ENCODE data around the gene GPATCH8.

GPATCH8 gene

DNA sequence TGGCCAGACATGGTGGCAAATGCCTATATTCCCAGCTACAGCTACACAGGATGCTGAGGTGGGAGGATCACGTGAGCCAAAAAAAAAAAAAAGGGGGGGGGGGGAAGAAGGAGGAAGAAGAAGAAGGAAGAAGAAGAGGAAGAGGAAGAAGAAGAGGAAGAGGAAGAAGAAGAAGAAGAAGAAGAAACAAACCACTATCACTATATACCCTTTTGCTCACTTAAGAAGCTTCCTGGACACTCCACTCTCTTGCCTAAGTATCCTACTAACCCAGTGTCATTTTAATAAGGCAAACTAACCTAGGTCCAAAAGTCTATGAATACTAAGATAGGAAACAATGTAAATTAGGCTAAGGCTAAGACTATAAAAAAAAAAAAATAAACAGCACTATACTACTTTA lies 54.8 kb downstream of the GPATCH8 start:
- no peak for DNase-seq

DNA sequence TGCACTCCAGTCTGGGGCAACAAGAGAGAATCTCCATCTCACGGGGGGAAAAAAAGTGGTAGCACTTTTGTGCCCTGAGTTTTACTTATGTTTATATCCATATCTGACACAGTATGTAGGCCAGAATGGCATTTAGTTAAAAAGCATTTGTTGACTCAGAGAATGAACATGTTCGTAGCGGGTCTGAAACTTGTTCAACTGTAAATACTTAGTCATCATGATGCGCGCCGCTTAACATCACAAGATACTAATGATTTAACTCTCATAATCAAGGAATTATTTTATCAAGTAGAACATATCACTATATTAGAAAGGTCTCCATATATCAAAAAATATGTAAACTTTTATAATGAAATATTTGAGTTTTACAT lies 58.5 kb downstream of the GPATCH8 start:
- no peak for DNase-seq

DNA sequence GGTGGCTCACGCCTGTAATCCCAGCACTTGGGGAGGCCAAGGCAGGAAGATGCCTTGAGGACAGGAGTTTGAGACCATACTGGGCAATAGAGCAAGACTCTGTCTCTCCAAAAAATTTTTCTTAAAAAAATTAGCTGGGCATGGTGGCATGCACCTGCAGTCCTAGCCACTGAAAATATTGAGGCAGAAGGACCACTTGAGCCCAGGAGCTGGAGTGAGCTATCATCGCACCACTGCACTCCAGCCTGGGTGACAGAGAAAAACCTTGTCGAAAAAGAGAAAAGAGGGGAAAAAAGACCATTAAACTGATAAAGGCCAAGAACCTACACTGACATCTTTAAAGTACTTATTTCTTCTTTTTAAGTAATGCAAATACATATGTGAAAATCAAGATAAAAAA lies 60.4 kb downstream of the GPATCH8 start:
- no peak for DNase-seq

DNA sequence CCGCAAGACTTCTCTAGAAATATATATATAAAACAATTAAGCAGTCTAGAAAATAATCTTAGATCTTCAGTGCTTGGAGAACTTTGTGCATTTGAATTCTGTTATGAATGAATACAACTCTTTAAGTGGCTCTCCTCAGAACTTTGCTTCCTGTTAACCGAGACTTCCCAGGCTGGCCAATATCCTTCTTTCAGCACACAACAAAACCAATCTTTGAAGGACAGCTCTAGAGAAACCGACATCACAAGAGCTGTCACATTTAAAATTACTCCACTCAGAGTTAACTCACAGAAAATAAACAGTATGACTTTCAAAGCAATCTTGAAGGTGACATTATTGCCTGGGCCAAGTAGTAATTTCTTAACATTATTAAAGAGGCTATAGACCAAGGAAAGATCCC lies 64.0 kb downstream of the GPATCH8 start:
- DNase-seq, result no peak

DNA sequence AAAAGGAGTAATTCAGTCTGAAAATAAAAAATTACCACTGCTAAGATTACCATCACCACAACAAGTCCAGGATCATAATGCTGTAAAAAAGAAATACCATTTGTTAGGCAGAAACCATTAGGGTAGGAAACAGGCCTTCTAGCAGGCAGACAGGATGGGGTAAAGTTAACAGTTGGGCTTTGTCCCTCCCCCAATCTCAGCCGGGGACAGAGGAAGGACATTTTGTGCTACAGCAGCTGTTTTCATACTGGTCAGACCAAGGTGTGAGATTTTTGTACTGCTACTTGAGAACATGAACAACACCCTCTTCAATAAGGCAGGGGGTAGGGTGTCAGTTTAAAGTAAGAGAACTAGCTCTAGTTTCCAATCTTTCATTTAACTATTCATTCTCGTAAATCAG lies 64.6 kb downstream of the GPATCH8 start:
- no peak for DNase-seq

DNA sequence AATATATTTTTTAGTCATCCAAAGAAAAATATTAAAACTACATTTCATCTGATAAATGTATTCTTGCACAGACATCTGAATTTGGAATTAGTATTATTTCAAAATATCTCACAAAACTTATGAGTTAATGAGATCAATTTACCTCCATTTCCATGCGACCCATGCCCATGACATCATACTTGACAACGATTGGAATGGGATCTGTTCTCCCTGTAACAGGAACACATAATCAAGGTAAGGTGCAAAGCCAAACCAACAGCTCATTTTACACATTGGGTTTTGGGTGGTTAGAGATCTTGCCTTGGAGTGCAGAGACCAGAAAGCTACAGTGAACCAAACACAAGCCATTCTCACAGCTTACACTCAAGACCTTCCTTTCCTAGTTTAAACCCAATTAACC lies 66.9 kb downstream of the GPATCH8 start:
- no peak for DNase-seq

DNA sequence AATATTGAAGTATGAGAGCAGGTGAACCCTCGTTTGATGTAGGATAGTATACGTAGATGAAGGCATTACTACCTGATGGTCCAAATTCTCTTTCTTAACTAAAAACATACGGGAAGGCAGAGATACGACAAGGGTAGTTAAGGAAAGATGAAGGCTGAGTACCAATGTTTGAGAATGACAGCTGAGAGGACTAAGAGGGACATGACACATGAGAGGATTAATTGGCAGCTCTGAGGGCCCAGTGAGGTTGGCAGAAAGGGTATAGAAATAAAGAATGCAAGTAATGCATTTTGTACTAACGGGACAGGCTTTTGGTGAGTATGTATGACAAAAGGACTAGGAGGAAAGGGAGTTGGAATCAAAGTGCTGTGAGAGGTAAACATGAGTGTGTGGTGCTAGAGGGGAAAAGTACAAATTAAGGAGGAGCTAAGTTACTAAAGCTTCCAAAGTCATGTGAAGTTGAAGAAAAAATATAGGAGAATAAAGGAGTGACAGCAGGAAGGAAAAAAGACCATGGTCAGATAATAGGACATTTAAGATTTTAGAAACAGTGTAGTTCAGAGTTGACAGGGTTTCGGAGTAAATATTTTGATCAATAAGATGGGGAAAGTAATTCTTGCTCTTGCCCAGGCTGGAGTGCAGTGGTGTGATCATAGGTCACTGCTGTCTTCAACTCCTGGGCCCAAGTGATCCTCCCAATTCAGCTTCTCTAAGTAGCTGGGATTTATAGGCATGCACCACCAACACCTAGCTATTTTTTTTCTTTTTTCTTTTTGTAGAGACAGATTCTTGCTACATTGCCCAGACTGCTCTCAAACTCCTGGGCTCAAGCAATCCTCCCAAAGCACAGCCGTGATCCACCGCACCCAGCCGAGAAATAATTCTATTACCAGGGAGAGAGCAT lies 70.7 kb downstream of the GPATCH8 start:
- no peak for DNase-seq

DNA sequence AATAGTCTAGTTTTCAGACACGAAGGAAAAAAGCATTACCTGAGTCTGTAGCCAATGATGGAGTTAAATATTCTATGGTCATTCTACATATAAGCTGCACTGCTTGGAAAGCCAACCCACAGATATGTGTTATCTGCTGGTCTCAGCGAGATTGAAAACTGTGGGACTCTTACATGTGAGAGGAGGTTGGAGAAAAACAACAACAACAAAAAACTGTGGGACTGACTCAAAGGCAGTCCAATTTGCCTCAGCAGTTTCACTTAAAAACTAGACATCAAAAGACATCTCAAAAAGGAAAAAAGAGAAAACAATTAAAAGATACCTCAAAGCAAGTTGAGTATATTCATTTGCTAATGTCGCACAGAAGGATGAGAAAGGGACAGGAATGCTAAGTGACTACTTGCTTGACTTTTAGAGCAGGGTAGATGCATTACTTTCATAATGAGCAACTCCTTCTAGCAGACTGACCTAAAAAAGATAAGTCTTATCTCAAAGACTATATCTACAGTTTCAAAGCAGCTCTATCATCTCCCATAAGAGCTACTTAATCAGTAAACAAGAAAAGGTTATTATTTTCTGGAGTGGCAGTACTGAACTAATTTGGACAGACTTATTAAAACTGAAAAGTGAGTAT lies 78.3 kb downstream of the GPATCH8 start:
- no peak for DNase-seq

DNA sequence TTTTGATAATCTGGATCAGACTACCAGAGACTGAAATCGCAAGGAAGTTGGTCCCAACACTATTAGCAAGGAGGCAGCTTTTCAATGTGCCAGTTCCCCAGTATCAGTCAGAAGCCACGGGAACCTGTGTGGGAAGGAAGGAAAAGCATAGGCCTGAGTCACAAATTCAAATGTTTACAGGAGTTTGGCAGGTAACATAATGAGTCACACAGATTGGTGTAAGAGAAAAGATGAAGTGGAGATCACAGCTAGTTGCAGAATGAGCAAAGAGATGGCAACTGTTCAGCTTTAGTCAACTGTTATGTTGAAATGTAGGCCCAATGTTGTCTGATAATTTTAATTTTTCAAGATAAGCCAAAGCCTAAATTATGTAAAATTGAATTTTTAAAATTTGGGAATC lies 85.7 kb downstream of the GPATCH8 start:
- DNase-seq, result no peak

DNA sequence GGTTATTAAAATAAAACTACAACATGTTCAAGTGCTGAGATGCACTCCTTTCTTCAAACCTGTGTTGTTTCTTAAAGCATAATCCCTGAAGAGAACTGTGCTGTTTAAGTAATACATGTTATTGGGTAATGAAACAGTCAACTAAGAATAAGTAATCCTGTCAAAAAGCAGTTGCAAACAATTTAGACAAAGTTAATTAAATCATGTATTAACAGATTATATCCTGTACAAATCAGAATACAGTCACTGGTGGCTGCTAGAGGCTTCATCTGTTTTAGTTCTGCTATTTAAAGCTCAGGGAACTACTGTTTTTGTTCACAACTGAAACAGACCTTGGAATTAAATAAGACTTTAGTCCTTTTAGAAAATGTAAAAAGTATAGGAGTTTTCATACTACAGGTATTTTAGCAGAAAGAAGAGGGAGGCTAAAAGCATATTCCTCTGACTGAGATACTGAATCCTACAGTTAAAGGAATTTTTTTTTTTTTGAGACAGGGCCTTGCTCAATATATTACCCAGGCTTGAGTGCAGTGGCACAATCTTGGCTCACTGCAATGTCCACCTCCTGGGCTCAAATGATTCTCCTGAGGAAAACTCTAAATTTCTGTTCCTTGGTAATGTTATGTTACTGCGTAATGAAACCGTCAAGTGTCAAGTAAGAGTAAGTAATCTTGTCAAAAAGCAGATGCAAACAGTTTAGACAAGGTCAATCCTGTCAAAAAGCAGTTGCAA lies 86.5 kb downstream of the GPATCH8 start:
- no peak for DNase-seq

DNA sequence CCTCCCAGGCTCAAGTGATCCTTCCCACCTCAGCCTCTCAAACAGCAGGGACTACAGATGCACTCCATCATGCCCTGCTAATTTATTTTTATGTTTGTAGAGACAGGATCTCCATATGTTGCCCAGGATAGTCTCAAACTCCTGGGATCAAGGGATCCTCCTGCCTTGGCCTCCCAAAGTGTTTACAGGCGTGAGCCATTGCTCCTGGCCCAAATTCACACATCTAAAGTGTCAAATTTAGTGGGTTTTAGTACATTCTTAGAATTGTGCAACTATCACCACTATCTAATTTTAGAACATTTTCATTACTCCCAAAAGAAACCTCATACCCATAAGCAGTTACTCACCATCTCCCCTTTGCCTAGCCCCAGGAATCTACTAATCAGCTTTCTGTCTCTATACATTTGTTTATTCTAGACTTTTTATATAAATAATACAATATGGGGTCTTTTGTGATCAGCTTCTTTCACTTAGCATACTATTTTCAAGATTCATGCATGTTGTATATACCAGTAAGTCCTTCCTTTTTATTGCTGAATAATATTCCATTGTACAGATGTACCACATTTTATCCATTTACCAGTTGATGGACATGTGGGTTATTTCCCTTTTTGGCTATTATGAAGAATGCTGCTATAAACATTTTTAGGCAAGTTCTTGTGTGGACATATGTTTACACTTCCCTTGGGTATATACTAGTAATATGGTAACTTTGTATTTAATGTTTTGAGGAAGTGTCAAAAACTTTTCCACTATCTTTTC lies 88.6 kb downstream of the GPATCH8 start:
- DNase-seq, result no peak

DNA sequence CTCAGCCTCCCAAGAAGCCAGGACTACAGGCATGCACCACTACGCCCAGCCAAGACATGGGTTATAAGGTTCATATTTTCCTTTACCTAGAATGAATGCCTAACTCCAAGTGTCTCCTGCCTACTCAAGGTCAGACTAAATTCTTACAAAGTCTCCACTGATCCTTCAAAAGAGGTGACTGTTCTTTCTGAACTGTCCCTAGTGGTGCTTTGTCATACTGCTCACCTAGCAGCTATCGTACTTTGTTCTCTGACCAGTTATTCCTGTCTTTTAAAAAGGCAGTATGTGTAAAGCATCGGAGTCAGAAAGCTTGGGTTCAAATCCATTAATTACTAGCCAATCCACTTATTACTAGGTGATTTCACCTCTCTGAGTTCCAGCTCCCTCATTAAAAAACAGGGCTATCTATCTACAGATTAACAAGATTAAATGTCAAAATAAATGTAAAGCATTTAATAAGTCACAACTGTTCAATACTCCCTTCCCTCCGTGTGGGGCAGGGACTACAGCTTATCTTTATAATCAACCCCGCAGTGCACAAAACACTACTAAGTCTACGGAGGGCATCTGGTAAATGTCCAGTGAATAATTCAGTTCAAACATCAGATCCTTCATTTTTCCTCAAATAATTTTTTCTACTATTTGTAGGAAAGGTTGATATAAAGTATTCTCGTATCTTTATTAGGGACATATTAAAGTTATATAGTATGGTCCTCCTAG lies 93.7 kb downstream of the GPATCH8 start:
- DNase-seq, result no peak

DNA sequence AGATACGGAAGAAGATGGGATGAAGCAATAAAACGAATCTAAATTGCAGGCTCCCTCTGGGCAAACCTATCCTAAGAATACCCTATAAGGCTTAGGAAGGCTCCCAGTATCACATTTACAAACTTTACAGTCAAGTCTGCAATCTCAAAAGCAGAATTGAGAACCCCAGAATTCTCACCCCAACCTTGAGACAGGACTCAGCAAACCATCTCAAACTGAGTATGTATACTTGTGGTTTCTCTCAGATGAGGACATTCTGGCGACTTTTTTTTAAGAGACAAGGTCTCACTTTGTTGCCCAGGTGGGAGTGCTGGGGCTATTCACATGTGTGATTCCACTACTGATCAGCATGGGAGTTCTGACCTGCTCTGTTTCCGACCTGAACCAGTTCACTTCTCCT lies 94.4 kb downstream of the GPATCH8 start:
- DNase-seq, result no peak

DNA sequence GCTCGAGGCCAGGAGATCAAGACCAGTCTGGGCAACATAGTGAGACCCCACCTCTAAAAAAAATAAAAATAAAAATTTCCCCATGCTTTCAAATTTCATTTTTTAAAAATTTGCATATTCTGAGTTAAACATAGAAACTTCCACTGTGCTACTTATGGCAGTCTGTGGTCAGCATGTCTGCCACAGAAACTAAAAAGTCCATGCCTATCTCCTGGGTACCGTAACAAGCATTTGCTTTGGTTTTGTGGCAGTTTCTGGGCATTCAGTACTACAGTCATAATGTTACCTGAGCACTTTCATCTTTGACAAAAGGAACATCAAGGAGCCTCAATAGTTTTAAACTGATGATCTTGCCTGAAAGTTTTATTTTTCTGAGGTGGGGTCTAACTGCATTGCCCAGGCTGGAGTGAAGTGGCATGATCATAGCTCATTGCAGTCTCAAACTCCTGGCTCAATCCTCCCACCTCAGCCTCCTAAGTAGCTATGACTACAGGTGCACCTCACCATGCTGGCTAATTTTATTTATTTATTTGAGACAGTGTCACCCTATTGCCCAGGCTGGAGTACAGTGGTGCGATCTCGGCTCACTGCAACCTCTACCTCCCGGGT lies 100.5 kb downstream of the GPATCH8 start:
- DNase-seq, result no peak

DNA sequence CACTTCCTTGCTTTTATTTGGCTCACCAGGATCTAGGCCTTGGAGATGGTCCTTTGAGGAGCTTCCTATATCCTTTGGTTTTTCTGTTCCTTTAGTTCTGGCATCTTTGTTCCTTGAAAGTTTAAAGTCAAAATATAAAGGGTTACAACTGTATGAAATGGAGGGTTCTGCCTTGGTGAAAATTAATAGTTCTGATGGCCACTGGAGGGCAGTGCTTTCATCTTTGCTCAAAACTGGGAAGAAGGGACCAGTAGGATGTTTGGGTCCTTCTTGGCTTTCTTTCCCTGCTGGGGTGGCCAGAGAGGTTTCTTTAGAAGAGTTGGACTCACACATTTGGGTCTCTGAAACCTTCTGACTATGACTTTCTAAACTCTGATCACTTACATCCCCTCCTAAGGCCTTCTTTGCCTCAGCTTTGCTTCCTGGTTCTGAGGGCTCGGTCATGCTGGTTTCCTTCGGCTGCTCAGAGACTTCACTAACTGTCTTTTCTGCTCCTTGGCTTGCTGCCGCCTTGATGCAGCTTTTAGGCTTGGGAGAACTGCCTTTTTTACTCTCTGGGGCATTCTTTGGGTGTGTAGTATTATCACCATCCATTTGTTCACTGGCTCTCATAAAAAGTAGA lies 102.9 kb downstream of the GPATCH8 start:
- DNase-seq, result no peak

DNA sequence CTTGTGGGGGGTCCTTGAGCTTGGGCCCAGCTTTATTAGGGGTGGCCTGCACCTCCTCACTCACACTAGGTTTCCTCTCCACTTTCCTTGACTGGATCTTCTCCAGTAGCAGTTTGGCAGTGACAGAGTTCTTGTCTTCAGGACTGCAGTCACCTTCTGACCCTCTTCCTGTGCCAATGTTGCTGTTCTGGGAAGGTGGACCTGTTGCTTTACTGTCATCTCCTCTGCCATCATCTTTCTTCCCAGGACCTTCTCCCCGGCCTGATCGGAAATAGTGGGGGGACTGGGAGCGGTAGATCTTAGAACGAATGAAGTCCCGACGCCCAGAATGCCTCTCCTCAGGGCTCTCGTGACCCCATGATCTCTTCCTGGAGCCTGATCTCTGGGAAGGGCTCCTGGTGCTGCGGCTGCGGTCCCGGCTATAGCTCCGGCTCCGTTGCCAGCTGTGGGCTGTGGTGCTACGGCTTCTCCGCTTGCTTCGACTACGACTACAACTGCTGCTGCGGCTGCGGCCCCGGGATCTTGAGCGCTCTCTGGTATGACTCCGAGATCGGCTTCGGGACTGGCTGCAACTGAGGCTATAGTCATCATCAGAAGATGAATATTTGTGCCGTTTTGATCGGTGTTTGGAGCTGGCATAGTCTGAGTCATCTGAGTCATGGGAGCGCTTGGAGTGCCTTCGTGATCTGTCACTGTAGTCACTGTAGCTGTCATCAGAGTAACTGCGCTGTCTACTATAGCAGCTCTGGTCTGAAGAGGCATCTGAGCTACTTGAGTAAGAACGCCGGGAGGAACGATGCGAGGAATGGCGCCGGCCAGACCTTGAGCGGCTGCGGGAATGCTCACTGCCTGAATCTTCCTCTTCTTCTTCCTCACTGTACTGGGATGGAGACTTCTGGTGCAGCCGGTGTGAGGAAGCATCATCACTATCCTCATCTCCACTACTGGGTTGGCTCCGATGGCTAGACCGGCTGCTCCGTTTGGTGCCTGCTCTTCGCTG lies 104.2 kb downstream of the GPATCH8 start:
- DNase-seq, result no peak

DNA sequence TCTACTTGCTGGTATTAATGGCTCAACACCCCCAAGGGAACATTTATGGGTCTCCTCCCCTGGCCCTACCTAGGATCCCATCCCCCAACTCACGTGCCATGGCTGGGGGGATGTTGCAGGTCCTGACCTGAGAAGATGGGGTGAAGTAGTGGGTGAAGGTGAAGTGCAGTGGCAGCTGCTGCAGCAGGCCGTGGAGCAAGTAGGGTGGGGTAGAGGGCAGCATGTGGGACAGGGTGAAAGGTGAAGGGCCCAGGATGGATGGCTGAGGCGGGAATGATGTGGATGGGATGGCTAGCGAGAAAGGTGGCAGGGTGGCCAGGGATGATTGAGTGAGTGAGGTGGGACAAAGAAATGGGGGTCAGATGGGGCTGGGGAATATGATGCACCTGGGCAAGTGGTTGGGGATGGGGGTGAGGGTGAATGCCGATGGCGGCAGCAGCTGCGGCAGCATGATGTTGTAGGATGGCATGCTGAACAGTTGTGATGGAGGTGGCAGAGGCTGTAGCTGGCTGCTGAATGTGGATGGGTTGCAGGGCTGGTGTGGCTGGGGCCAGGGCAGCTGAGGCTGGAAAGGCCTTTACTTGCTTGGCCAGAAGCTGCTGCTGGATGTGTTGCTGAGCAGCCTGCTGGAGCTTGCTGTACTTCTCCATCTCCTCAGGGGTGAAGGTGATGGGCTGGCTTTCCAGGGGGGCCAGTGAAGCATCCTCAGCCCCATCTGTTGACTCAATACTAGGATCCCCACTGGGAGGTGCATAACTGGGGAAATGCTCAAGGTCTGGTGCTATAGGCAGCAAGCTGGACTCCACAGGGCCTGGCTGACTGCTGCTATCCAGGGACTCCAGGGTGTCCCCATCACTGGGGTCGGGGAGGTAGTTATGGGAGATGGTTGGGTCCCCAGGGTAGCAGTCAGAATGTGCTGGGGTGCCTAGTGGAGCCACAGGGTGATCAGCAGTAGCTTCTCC lies 105.4 kb downstream of the GPATCH8 start:
- no peak for DNase-seq

DNA sequence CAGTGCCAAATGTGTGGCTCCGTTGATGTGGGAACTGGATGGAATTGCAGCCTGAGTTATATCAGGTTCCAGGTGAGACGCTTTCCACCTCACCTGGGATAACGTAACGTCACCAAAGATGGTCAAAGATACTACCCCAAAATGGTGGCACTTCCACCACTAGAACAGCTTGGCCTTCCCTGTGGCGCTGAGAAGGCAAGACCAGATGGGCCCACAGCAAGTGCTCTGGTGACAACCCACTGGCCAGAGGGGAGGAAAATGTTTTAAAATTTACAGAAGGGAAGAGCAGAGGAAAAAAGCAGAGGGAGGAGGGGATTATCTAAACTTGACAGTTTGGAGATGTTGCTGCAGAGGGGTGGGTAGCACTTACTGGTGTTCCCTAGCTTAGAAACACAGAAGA lies 106.3 kb downstream of the GPATCH8 start:
- no peak for DNase-seq

DNA sequence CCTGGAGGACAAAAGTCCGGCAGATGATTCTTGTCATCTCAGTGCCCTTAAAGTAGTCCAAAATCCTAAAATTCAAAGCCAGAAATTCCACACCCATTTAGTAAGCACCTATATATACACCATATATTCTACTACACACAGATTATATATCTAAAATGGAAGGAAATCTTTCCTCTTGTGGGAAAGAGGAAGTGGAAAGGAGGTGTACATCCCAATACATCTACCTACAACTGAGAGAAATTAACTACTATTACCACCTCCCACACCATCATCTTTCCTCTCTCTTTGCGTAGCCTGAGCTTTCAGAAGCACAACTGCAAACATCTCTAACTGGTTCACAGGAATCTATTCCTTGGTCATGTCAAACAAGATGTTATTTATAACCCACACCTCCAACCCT lies 108.4 kb downstream of the GPATCH8 start:
- no peak for DNase-seq
